Natural killer cell (primary cell): Measurements from ENCODE around the gene TBX2. TPM values are rescaled to one million over a fixed set of nuclear protein-coding genes. Genes with fewer than 3 reads are reported as not detected.

Experiments used
- ATAC-seq, 3 donors: fragments of 150-1000 bp in 2 of 3; fragments of 200-7000 bp in 1 of 3; cut with Tn5 transposase; 1 replicate in 1 of 3; 2 replicates in 2 of 3; pipeline ENCODE4 v1.10.0; 2021; ENCODE audit warnings: mild to moderate bottlenecking in 2 of 3, moderate library complexity in 2 of 3
- DNase-seq, 2 donors: peaks; one replicate each; pipeline versions ENCODE4 v3.0.0 to v3.0.0-alpha.2; 2013 to 2021; ENCODE audit warnings: mixed read lengths in 1 of 2
- H3K27ac ChIP-seq: one replicate; pipeline ENCODE4 v1.5.1; 2013; ENCODE audit warnings: mild to moderate bottlenecking, low read length
- H3K27me3 ChIP-seq: one replicate; pipeline ENCODE4 v1.6.1; 2013; ENCODE audit warnings: low read length; ENCODE audit not compliant: control insufficient read depth, insufficient read depth
- H3K36me3 ChIP-seq: one replicate; pipeline ENCODE4 v1.6.1; 2013; ENCODE audit warnings: low read length; ENCODE audit not compliant: control insufficient read depth, insufficient read depth
- H3K4me1 ChIP-seq: one replicate; pipeline ENCODE4 v1.6.1; 2013; ENCODE audit warnings: low read length; ENCODE audit not compliant: control insufficient read depth, insufficient read depth
- H3K4me3 ChIP-seq: one replicate; pipeline ENCODE4 v1.5.1; 2013; ENCODE audit warnings: low read length
- H3K9me3 ChIP-seq: one replicate; pipeline ENCODE4 v1.6.1; 2013; ENCODE audit warnings: low read length; ENCODE audit not compliant: control insufficient read depth, insufficient read depth
- H3K27ac Mint-ChIP-seq, 2 donors: one replicate each; pipeline ENCODE4 v1.8.0; 2022; ENCODE audit warnings: mild to moderate bottlenecking in 2 of 2, mixed read lengths in 2 of 2, moderate library complexity in 1 of 2
- H3K27me3 Mint-ChIP-seq, 2 donors: one replicate each; pipeline ENCODE4 v1.8.0; 2022; ENCODE audit warnings: low read depth in 2 of 2, mixed read lengths in 2 of 2
- H3K36me3 Mint-ChIP-seq: one replicate; pipeline ENCODE4 v1.8.0; 2022; ENCODE audit warnings: mixed read lengths
- H3K4me1 Mint-ChIP-seq, 2 donors: one replicate each; pipeline ENCODE4 v1.8.0; 2022; ENCODE audit warnings: mixed read lengths in 2 of 2
- H3K4me3 Mint-ChIP-seq: one replicate; pipeline ENCODE4 v1.8.0; 2022; ENCODE audit warnings: mild to moderate bottlenecking, moderate library complexity, mixed read lengths
- H3K9me3 Mint-ChIP-seq, 2 donors: one replicate each; pipeline ENCODE4 v1.8.0; 2022; ENCODE audit warnings: mixed read lengths in 2 of 2
- CTCF ChIP-seq: fragments of 200-600 bp; IDR thresholded peaks from one replicate; pipeline ENCODE4 v1.8.0; 2022; ENCODE audit warnings: antibody characterized with exemption
- WGBS: methylation state at CpG from one replicate; pipeline ENCODE4 v1.1.7; 2013; ENCODE audit warnings: missing lambda C conversion rate; ENCODE audit not compliant: insufficient coverage; 5-methylcytosine and 5-hydroxymethylcytosine counted together
- intact Hi-C: fragments of 100-400 bp; cut with micrococcal nuclease; formaldehyde crosslinking; loops from one replicate; pipeline ENCODE4 v1.14.2; 2022
- total RNA-seq, 4 donors: library from RNA; stranded (reverse); fragments of 120-200 nt in 1 of 4; gene quantifications; one replicate each; pipeline versions ENCODE4 v1.2.3 to v1.2.4, GENCODE V29; 2013 to 2022

The TBX2 gene
- total RNA-seq, 3 donors from 2014 or later (not counting 1 experiment from before 2014, with no cell fraction given): 0.09 to 0.23 TPM; not detected in 1

DNA sequence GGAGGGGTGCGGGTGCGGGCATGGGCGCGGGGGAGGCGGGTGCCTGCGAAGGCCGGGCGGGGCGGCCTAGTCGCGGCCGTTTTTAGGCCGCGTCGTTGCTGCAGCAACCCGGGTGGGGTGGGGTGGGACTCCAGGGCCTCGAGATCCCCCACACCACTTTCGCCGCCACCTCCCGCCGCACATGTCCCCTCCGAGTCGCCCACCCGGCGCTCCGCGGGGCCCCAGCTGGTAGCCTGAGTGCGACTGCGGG lies 11.3 kb downstream of the TBX2 start:
- intact Hi-C loops: loop anchor here (5.0 to 10.0 kb wide), 2 partner anchors 141 to 174 kb away; no protein-coding TSS in a partner anchor
- H3K36me3 ChIP-seq: no peaks in the 10 kb centered on the region
- no peak overlapping the region for H3K27ac ChIP-seq
- WGBS: 4% methylated on average over 29 of the region's 29 CpGs
- Mint-ChIP-seq H3K4me1 (peaks cover 0 to 28% of the 10 kb centered on the region in 2 donors), H3K9me3 (no peaks in the 10 kb centered on the region), H3K27ac (peak overlapping the region in 1 of 2 donors; percentile 29), H3K36me3 (no peaks in the 10 kb centered on the region), H3K4me3 (peak overlapping the region; percentile 80), H3K27me3 (peaks cover 25 to 39% of the 10 kb centered on the region in 2 donors)
- DNase-seq: no peak
- H3K27me3 ChIP-seq: peaks cover 50% of the 10 kb centered on the region
- peaks cover 54% of the 10 kb centered on the region for H3K4me1 ChIP-seq
- ATAC-seq: no peak
- TF ChIP-seq CTCF: peak; percentile 57
- H3K4me3 ChIP-seq: peak overlapping the region; percentile 42
- peaks cover 2% of the 10 kb centered on the region for H3K9me3 ChIP-seq

DNA sequence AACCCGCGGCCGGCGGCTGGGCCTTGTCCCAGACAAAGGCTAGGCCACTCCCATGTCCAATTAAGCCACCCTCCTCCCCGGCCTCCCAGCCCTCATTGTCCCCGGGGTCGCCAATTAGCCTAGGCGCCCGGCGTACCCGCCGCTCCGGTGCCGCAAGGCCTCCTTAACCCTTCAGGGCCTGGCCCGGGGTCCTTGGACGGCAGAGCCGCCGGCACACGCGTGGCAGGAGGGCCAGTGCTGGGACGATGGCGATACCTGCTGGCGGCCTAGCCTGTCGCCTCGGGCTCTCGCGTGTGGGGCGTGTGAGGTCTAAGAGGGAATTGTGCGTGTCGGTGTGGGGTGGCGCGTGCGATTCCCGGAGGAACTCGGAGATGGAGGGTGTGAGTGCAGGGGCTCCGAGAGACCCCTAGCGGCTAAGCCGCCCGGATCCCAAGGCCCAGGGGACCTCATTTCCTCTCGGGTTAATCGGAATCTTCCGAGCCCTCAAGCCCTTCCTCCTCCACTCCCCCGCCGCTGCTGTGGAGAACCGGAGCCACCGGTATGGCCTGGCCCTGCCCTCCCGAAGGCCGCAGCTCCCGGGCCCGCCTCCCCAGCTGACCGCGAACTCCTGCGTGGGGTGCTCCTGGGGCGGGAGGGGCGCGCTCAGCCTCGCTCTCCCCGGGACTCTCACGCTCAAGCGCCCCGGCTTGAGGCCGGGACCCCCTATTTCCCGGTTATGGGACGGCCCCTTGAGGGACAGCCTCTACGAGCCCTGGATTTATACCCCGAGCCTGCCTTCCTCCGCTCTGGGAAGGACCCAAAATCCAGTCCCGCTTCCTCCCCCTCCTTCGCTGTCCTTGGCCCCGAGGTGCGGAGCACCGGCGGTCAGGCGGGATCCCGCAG lies 11.9 kb downstream of the TBX2 start:
- peaks cover 46% of the 10 kb centered on the region for H3K27me3 ChIP-seq
- no peak for TF ChIP-seq CTCF
- ATAC-seq: peak in 2 of 3 donors; percentile 3 to 11

DNA sequence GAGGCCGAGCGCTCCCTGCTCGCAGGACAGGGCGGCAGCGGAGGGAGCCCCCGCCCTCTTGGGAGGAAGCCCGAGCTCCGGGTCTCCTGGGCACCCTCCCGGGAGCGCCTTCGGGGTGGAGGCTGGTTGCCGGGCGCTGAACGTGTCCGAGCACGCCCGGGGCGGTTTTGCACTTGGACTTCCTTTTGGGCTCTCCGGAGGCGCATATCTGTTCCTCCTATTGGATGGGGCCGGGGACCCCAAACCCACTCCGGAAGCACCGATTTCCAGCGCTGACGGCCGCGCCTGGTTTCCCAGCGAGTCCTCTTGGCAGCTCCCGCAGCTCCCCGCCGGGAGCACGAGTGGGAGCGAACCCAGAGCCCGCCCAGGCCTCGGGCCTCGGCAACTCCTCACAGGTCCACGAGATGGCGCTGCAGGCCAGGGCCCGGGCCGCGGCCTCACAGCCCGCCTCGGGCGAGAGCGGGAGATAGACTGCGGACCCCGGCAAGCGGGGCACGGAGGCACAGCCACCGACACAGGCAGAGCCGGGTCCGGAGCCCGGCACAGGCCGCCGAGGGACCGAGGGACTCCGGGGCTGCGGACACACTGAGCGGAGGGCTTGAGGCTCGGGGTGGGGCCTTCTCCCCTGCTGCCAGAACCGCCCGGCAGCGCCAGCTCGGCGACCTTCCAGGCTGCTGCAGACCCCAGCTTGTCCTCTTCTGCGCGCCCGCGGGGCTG lies 12.7 kb downstream of the TBX2 start:
- Mint-ChIP-seq H3K4me1 (peaks cover 0 to 33% of the 10 kb centered on the region in 2 donors), H3K27me3 (peaks cover 17 to 27% of the 10 kb centered on the region in 2 donors), H3K4me3 (peak overlapping the region; percentile 80), H3K36me3 (no peaks in the 10 kb centered on the region), H3K9me3 (no peaks in the 10 kb centered on the region), H3K27ac (peak overlapping the region in 1 of 2 donors; percentile 64)
- under 1% methylated on average over 69 of the region's 69 CpGs for WGBS
- Histone ChIP-seq H3K4me3 (peak overlapping the region; percentile 42), H3K27ac (no peak overlapping the region), H3K36me3 (no peaks in the 10 kb centered on the region), H3K27me3 (peaks cover 47% of the 10 kb centered on the region), H3K9me3 (peaks cover 2% of the 10 kb centered on the region), H3K4me1 (peaks cover 62% of the 10 kb centered on the region)
- intact Hi-C loops: loop anchor here (1.0 to 10.0 kb wide), 4 partner anchors 140 to 652 kb away; partner anchors contain the start of gene MED13
- peak; percentile 98 for TF ChIP-seq CTCF
- ATAC-seq (peak; percentile 80 to 86 (median 83)), DNase-seq (peak; percentile 83 to 89)

More for the DNA sequence above, 11.9 kb downstream of the TBX2 start:
- Histone ChIP-seq H3K36me3 (no peaks in the 10 kb centered on the region), H3K4me3 (peak overlapping the region; percentile 42), H3K9me3 (peaks cover 2% of the 10 kb centered on the region), H3K4me1 (peaks cover 55% of the 10 kb centered on the region), H3K27ac (no peak overlapping the region)
- peak; percentile 31 to 52 for DNase-seq
- H3K4me1 Mint-ChIP-seq: peaks cover 0 to 28% of the 10 kb centered on the region in 2 donors
- WGBS: 3% methylated on average over 75 of the region's 75 CpGs
- no peaks in the 10 kb centered on the region for H3K36me3 Mint-ChIP-seq
- peaks cover 25 to 34% of the 10 kb centered on the region in 2 donors for H3K27me3 Mint-ChIP-seq
- H3K4me3 Mint-ChIP-seq: peak overlapping the region; percentile 80
- intact Hi-C loops: loop anchor here (1.0 to 10.0 kb wide), 4 partner anchors 141 to 653 kb away; partner anchors contain the start of gene MED13
- H3K9me3 Mint-ChIP-seq: no peaks in the 10 kb centered on the region
- H3K27ac Mint-ChIP-seq: peak overlapping the region in 1 of 2 donors; percentile 29
